DMS 273 (cell line): ENCODE results near the gene ATP6AP1.
"Not testable (repeated sequence)": the region's sequence is repeated elsewhere in the genome, so short reads cannot be mapped to it uniquely, and the experiment has no call there.

Experiments used
- DNase-seq: peaks from one replicate; lab custom pipeline; 2025; ENCODE audit not compliant: unreplicated experiment; lab: John Stamatoyannopoulos, UW

Gene ATP6AP1, protein sequence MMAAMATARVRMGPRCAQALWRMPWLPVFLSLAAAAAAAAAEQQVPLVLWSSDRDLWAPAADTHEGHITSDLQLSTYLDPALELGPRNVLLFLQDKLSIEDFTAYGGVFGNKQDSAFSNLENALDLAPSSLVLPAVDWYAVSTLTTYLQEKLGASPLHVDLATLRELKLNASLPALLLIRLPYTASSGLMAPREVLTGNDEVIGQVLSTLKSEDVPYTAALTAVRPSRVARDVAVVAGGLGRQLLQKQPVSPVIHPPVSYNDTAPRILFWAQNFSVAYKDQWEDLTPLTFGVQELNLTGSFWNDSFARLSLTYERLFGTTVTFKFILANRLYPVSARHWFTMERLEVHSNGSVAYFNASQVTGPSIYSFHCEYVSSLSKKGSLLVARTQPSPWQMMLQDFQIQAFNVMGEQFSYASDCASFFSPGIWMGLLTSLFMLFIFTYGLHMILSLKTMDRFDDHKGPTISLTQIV

DNA sequence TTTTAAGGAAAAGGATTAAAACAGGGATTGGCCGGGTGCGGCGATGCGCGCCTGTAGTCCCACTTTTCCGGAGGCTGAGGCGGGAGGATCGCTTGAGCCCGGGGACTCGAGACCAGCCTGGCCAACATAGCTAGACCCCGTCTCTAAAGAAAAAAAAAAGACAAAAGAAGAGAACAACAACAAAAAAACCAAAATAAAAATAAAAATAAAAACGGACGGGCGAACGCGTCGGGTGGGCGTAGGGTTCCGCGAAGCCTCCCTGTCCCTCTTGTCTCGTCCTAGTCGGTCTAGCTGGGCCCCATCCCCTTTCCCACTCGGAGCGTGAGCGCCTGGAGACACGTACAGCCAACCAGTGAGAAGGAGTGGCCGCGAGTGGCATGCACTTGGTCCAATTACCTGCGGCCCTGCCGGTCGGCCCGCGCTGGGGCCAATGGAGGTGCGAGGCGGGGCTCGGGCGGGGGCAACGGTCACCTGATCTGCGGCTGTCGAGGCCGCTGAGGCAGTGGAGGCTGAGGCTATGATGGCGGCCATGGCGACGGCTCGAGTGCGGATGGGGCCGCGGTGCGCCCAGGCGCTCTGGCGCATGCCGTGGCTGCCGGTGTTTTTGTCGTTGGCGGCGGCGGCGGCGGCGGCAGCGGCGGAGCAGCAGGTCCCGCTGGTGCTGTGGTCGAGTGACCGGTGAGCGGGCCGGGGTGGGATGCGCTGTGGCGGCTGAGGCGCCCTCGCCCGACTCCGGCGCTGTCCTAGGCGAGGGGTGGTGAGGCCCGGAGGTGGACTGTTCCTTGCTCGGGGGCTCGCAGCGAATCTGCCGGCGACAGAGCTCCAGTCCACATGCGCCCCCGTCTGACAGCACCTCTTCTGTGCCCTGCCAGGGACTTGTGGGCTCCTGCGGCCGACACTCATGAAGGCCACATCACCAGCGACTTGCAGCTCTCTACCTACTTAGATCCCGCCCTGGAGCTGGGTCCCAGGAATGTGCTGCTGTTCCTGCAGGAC lies at the start of gene ATP6AP1:
Gene ATP6AP1 (plus strand): TSS at position 502 of the 996 bp plus-strand sequence. CDS start 16 bp downstream, at position 518.
- peak; percentile 97 for DNase-seq

DNA sequence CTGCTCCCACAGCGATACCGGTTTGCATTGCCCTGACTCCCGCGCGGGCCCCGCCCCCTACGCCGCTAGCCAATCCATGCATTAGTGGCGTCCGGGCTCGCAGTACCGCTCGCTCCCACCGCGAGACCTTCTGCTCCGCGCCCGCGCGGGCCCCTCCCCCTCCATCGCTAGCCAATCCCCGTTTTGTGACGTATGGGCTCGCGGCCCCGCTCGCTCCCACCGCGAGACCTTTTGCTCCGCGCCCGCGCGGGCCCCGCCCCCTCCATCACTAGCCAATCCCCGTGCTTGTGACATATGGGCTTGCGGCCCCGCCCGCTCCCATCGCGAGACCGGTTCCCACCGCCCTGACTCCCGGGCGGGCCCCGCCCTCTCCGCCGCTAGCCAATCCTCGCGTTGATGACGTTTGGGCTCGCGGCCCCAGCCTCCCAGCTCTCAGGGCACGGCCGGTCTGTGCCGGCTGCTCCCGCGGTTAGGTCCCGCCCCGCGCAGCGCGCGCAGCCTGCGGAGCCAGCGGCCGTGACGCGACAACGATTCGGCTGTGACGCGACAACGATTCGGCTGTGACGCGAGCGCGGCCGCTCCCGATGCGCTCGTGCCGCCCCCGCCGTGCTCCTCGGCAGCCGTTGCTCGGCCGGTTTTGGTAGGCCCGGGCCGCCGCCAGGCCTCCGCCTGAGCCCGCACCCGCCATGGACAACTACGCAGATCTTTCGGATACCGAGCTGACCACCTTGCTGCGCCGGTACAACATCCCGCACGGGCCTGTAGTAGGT lies 49.5 kb upstream of the ATP6AP1 start, which contains the start of gene EMD:
Gene EMD (plus strand): TSS at position 497 of the 770 bp plus-strand sequence. CDS start 190 bp downstream, at position 687.
- DNase-seq: peak; percentile 100

DNA sequence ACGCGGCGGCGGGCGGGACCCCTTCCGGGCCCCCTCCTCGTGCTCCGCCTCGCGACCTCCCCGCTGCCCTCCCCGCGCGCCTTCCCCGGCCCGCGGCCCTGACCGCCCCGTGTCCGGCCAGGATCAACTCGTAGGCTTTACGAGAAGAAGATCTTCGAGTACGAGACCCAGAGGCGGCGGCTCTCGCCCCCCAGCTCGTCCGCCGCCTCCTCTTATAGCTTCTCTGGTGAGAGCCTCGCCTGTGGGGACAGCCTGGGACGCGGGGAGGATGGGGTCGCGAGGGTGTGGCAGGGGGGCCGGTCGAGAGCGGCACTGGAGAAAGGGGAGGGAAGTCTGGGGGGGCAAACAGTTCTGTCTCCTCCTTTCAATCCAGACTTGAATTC lies 48.9 kb upstream of the ATP6AP1 start:
- peak; percentile 52 for DNase-seq

DNA sequence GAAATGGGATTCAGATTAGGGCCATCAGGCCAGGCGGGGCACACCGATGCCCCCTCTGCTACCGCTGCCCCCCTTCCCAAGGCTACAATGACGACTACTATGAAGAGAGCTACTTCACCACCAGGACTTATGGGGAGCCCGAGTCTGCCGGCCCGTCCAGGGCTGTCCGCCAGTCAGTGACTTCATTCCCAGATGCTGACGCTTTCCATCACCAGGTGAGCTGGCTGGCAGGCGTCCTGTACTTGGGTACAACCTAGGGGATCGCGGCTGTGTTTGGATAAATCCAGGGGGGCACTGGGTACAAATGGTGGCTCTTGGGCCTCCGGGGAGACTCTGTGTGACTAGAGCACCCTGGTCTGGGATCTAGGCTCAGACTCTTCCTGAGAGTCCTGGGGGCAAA lies 48.3 kb upstream of the ATP6AP1 start:
- DNase-seq: peak; percentile 34

DNA sequence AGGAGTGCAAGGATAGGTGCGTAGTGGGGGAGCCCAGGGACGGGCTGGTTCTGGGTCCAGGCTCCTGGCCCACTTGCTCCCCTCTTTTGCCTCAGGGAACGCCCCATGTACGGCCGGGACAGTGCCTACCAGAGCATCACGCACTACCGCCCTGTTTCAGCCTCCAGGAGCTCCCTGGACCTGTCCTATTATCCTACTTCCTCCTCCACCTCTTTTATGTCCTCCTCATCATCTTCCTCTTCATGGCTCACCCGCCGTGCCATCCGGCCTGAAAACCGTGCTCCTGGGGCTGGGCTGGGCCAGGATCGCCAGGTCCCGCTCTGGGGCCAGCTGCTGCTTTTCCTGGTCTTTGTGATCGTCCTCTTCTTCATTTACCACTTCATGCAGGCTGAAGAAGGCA lies 47.7 kb upstream of the ATP6AP1 start:
- DNase-seq: no peak

DNA sequence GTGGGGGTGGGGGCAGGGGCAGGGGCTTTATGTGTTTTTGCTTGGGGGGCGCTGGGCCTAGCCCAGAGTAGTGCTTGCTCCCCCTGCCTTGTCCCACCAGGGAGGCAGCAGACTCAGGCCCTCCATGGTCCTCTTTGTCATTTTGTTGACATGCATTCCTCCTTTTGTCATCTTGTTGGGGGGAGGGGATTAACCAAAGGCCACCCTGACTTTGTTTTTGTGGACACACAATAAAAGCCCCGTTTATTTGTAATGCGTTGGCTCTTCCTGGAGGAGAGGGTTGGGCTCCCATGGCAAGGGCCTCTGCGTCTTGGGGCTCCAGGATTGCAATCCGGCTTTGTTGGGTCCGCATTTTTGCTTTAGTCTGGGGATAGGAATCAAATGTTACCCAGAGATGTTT lies 47.2 kb upstream of the ATP6AP1 start:
- DNase-seq: no peak

DNA sequence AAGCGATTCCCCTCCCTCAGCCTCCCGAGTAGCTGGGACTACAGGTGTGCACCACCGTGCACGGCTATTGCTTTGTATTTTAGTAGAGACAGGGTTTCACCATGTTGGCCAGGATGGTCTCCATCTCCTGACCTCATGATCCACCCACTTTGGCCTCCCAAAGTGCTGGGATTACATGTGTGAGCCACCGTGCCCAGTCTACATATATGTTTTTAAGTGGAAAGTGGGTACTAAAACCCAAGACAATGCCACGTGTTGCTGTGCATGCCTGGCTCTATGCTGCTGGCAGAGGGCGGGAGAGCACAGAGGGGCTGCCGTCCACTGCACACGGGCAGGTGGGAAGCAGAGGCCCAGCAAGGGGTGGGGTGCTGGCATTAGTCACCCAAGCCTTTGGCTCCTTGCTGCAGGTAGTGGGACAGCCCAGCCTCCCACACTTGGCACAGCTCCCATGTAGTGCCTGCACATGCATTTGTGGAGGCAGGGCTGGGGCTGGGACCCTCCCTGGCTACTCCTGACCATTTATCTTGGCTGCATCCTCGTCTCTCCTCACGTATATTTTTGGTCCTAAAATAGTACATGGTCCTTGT lies 45.9 kb upstream of the ATP6AP1 start:
- DNase-seq: no peak

DNA sequence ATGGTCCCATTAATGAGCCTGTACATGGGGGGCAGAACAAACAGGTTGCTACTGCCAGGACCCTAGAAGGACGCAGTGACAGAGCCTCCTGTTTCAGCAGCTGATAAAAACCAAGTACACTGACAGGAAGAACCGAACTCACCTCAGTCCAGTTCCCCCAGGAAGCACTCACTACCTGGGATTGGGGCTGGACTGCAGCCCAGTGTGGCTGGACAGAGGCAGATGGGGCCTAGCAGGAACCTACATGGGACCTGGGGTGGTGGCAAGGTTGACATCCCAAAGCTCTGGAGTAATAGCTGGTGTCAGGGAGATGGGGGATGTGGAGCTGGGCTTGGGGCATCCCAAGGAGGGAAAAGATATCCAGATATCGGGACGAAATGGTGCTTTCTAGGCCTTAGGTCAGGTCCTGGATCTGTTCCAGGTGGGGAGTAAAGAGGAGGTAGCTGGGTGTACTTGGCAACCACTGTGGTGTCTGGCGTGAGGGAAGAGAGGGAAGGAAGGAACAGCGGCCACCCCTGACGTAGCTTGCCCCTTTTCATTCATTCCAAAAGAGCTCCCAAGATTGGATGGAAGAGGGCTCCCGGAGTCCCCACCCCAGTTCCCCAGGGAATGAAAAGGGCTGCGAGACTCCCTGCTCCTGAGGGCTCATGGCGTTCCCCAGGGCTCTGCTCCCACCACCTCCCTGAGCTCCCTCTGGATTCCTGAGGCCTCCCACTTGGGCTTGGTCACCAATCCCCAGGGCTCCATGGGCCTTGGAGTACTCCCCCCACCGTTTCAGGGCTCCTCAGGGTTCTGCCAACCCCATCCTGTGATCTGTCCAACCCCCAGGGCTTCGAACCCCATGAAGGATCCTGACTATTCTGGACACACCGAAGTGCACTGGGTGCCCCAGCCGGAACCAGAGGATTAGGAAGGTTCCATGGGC lies 44.9 kb upstream of the ATP6AP1 start:
- DNase-seq: peak; percentile 39

DNA sequence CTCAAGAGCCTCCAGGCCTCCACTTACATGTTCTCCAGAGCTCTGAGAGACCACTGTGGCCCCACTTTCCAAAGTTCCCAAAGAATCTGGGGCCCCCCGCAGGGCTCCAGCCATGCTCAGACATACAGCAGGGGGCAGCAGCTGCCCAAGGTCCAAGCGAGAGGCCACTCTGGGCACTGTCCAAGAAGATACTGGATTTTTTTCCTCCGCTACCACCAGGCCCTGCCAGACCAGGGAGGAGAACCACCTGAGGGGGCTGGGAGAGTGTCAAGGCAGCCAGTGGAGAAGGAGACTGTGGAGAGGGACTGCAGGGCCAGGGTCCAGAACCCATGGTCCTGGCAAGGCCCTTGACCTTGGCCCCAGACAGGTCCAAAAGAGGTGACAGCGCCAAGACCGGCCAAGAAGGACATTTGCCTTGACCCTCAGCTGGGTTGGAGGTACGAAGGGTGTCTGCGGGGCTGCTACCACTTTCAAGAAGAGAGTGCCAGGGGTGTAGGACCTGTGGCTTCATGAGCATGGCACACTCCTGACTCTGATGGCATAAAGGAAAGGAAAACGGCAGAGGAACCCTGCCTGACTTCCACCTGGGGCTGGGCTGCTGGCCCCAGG lies 44.1 kb upstream of the ATP6AP1 start:
- no peak for DNase-seq

DNA sequence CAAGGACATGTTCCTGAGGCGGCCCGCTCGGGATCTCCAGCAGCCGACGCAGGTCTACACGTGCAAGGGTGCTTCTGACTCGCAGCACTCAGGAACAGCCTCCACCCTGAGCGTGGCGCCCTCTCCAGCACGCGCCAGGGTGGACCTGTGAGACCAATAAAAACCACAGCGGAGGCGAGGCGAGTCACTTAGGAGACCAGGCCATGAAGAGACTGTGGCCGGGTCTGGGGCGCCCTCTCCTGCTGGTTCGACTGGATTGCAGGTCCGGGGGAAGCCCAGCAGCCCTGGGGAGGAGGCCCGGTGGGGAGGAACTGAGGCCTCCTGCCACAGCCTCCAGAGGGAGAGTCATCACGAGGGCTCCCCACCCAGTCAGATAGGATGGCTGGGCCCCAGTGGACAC lies 40.4 kb upstream of the ATP6AP1 start:
- DNase-seq: not testable (repeated sequence)

DNA sequence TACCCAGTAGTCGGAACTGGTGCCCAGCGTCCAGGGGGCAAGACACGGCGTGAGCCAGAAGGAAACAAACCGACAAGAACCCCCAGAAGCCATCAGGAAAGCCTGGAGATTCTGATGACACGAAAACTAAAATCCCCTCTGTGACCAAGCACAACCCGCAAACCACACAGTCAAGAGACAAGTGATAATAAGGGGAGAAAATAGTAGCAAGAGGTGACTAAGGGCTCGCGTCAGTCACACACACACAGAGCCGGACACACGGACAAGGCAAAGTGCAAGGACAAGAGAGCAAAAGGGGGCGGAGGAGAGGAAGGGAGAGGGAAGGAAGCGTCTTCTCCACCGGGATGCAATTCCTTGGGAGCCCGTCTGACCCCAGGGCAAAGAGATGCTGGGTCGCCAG lies 39.8 kb upstream of the ATP6AP1 start:
- not testable (repeated sequence) for DNase-seq

DNA sequence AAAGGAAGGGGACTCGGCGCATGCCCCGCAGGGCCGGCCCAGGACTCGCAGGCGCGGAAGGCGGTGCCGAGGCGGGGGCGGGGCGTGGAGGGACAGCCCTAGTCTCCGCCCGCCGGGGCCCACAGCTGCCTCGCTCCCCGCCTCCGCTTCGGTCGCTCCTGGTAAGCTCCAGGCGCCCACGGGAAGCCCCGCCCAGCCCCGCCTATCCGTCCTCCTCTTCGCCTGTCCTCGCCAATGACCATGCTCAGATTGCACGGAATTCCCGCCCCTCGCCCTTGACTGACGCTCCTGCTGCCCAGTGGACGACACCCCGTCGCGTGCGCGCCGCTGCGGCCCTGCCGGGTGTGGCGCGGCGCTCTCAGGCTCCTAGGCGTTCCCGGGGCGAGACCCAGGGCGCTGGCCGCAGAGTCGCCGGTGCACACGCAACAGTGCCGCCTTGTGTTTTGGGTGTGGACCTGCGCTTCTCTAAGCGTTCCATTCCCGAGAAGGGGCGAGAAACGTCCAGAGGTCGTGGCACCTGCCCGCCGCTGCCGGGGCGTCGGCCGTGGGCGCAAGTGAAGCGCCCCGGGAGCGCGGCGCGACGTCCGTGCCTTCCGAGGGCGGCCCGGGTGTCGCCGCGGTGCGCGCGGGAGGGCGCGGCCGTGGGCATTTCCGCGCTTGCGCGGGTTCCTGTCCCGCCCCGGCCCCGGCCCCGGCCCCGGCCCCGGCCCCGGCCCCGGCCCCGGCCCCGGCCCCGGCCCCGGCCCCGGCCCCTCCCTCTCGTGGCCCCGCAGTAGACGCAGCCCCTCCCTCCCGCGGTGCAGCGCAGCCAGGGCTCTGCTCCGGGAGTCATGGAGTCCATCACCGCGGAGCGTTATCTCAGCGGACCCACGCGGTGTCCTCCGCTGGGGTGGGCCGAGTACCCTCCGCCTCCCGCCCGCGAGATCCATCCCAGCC lies 38.4 kb upstream of the ATP6AP1 start:
- not testable (repeated sequence) for DNase-seq

DNA sequence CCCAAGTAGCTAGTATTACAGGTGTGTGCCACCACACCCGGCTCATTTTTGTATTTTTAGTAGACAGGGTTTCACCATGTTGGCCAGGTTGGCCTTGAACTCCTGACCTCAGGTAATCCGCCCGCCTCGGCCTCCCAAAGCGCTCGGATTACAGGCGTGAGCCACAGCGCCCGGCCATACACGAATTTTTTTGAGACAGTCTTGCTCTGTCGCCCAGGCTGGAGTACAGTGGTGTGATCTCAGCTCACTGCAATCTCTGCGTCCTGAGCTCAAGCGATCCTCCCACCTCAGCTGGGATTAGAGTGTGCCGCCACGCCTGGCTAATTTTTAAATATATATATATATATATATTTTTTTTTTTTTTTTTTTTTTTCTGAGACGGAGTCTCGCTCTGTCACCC lies 32.1 kb upstream of the ATP6AP1 start:
- DNase-seq: not testable (repeated sequence)

DNA sequence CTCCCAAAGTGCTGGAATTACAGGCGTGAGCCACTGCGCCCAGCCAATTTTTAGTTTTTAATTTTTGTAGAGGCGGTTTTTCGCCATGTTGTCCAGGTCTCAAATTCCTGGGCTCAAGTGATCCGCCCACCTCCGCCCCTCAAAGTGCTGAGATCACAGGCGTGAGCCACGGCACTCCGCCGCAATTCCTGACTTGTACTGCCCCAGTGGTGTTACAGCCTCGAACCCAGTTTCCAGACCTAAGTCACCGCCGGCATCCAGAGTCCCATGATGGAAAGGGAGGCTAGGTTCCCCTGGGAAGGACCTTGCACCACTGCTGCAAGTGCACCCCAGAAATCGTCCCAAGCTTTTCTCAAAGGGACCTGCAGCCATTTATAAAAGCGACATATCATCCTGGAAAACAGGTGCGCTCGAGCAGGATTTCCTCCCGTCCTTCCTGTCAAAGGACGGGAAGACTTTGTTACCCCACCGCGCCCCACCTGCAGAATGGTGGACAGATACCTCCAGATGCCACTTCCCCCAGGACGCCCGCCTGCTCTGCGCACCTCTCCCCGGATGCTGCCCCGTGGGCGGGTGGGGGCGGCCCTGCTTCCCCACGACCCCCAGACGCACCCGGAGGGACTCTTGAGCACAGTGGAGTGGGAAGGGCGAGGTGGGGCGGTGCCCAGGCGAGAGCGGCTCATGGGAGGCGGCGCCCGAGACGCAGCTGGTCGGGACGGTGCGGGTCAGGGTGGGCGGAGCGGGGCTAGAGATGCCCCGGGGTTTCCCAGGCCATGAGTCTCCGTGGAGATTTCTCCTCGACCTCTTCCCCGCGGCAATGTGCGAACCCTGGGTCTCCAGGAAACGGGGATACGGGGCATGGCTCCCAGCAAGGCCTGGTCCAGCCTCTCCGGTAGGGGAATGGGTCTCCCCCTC lies 31.2 kb upstream of the ATP6AP1 start:
- peak; percentile 77 for DNase-seq

DNA sequence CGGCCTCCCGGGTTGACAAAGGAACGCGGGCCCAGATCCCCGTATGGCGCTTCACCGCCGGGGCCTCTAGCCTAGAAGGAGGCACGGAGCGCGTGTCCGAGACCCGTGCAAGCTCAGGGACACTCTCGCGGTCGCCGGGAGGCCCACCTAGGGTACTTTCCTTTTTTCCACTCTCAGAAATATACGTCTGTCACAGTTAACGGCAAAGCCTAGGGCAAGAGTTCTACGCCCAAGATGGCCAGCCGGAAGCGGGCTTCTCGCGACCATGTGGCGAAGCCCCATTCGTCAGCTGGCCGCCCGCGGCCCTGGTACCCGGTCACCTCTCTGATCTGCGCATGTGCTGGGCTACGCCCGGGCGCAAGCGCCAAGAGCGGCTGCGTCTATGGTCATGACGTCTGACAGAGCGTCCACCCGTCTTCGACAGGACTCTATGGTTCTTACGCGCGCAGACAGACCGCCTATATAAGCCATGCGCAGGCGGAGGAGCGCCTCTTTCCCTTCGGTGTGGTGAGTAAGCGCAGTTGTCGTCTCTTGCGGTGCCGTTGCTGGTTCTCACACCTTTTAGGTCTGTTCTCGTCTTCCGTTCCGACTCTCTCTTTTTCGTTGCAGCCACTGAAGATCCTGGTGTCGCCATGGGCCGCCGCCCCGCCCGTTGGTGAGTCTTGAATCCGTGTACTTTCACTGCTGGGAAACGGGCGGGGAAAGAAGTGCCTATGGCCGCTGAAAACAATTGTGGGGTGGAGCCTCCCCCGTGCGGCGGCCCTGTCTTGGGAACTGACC lies 30.4 kb upstream of the ATP6AP1 start, which contains the start of gene RPL10:
Gene RPL10 (plus strand): TSS at position 490 of the 780 bp plus-strand sequence. CDS start 143 bp downstream, at position 633.
- DNase-seq: peak; percentile 98
